HCT116 (cell line): Measurements from ENCODE around the gene DDRGK1.

Source experiments
- ATF3 ChIP-seq: IDR thresholded peaks from 2 replicates; pipeline ENCODE4 v1.6.1; 2012
- CTCF ChIP-seq, 3 experiments: fragments of 200-600 bp in 1 of 3; sonication (generic) in 1 of 3; IDR thresholded peaks in 2 of 3; conservative IDR thresholded peaks in 1 of 3; 2 replicates each; pipeline ENCODE4 v1.5.1; 2012 to 2017; ENCODE audit warnings: low read depth in 2 of 3, low read length in 2 of 3, antibody characterized with exemption in 1 of 3, borderline replicate concordance in 1 of 3, control low read depth in 1 of 3, mild to moderate bottlenecking in 1 of 3, mixed read lengths in 1 of 3, mixed run types in 1 of 3, moderate library complexity in 1 of 3; ENCODE audit not compliant: insufficient read depth in 1 of 3
- EZH2 ChIP-seq: fragments of 200-600 bp; sonication (generic); IDR thresholded peaks from 2 replicates; pipeline ENCODE4 v1.6.1; 2017; ENCODE audit warnings: antibody characterized with exemption, mixed run types
- EZH2phosphoT487 ChIP-seq: fragments of 200-600 bp; IDR thresholded peaks from 2 replicates; pipeline ENCODE4 v1.6.1; 2018; ENCODE audit warnings: antibody characterized with exemption, borderline replicate concordance
- MAX ChIP-seq: IDR thresholded peaks from 2 replicates; pipeline ENCODE4 v1.6.1; 2012
- RAD21 ChIP-seq: IDR thresholded peaks from 2 replicates; pipeline ENCODE4 v1.6.1; 2012; ENCODE audit warnings: low read depth, mild to moderate bottlenecking
- SP1 ChIP-seq: IDR thresholded peaks from 2 replicates; pipeline ENCODE4 v1.6.1; 2012; ENCODE audit warnings: low read depth
- YY1 ChIP-seq: IDR thresholded peaks from 2 replicates; pipeline ENCODE4 v1.6.1; 2011; ENCODE audit warnings: low read length, low read depth, moderate library complexity, mild to moderate bottlenecking; ENCODE audit not compliant: insufficient replicate concordance; ENCODE audit errors: extremely low read depth

GRCh38 chr20:3221398-3222226, 17.1 kb upstream of the DDRGK1 start:
- TF ChIP-seq MAX, result no peak
- no peak for TF ChIP-seq CTCF (IDR thresholded peaks at IDR 0.05 in 2 of 3, conservative IDR thresholded peaks at IDR 0.05 in 1 of 3; ENCODE audit: borderline replicate concordance in 1 of 3, insufficient read depth in 1 of 3, low read depth in 2 of 3, low read length in 2 of 3)
- no peak for TF ChIP-seq EZH2
- TF ChIP-seq SP1, result no peak
- no peak for TF ChIP-seq ATF3
- TF ChIP-seq RAD21, result no peak
- TF ChIP-seq EZH2phosphoT487, result no peak
- no peak for TF ChIP-seq YY1
